Prostate gland (tissue), 2 donors: ENCODE results near the gene ASB18.

Experiments
- CTCF ChIP-seq, 4 experiments: fragments of 200-600 bp in 2 of 4; fragments of 450-650 bp in 2 of 4; sonication (generic) in 2 of 4; IDR thresholded peaks; 1 replicate in 3 of 4; 2 replicates in 1 of 4; pipeline ENCODE4 v1.5.1; 2016 to 2019; ENCODE audit warnings: antibody characterized with exemption in 4 of 4, mild to moderate bottlenecking in 2 of 4, moderate library complexity in 2 of 4
- POLR2A ChIP-seq: fragments of 450-650 bp; IDR thresholded peaks from one replicate; pipeline ENCODE4 v1.6.1; 2016; ENCODE audit warnings: antibody characterized with exemption, mild to moderate bottlenecking

GRCh38 chr2:236238751-236239150, 25.5 kb downstream of the ASB18 start:
- TF ChIP-seq CTCF (IDR thresholded peaks at IDR 0.05) = no peak
- no peak for TF ChIP-seq POLR2A
